GM21423 (cell line): ENCODE measurements around the gene SSH3.
"Not testable (repeated sequence)": the region's sequence is repeated elsewhere in the genome, so short reads cannot be mapped to it uniquely, and the experiment has no call there.

ENCODE experiments used
- ATAC-seq: cut with Tn5 transposase; IDR thresholded peaks from one replicate; pipeline ENCODE4 v1.9.1; 2021; ENCODE audit warnings: mild to moderate bottlenecking, moderate library complexity; ENCODE audit not compliant: unreplicated experiment

SSH3 gene

GRCh38 chr11:67310246-67311050, 7.1 kb downstream of the SSH3 start:
- no peak for ATAC-seq

- ATAC-seq = no peak
Measured at GRCh38 chr11:67311051-67311555, 7.8 kb downstream of the SSH3 start.

GRCh38 chr11:67311556-67312082, 8.3 kb downstream of the SSH3 start:
- no peak for ATAC-seq

GRCh38 chr11:67312187-67313021, 9.1 kb downstream of the SSH3 start:
- ATAC-seq = no peak

- ATAC-seq = no peak
Measured at GRCh38 chr11:67313125-67313890, 10.0 kb downstream of the SSH3 start.

- ATAC-seq = no peak
Measured at GRCh38 chr11:67314218-67314617, 10.9 kb downstream of the SSH3 start.

GRCh38 chr11:67315325-67315909, 12.1 kb downstream of the SSH3 start:
- ATAC-seq = no peak

- ATAC-seq = no peak
Measured at GRCh38 chr11:67316882-67317204, 13.5 kb downstream of the SSH3 start.

GRCh38 chr11:67317205-67317887, 14.0 kb downstream of the SSH3 start:
- peak; percentile 79 for ATAC-seq

GRCh38 chr11:67317888-67318555, 14.7 kb downstream of the SSH3 start:
- no peak for ATAC-seq

GRCh38 chr11:67318876-67319275, 15.5 kb downstream of the SSH3 start:
- ATAC-seq = not testable (repeated sequence)

GRCh38 chr11:67320011-67320410, 16.7 kb downstream of the SSH3 start:
- ATAC-seq = no peak

GRCh38 chr11:67320691-67321090, 17.4 kb downstream of the SSH3 start:
- ATAC-seq = no peak

GRCh38 chr11:67321313-67321871, 18.1 kb downstream of the SSH3 start:
- no peak for ATAC-seq

- ATAC-seq = no peak
Measured at GRCh38 chr11:67322049-67322448, 18.7 kb downstream of the SSH3 start.

- ATAC-seq = no peak
Measured at GRCh38 chr11:67323526-67323925, 20.2 kb downstream of the SSH3 start.

GRCh38 chr11:67332081-67332691, 28.9 kb downstream of the SSH3 start:
- no peak for ATAC-seq

- ATAC-seq = no peak
Measured at GRCh38 chr11:67337257-67337656, 33.9 kb downstream of the SSH3 start.

GRCh38 chr11:67344264-67344663, 40.9 kb downstream of the SSH3 start:
- ATAC-seq = no peak
